CD14-positive monocyte (primary cell): ENCODE measurements around the gene CNP. TPM values are rescaled to one million over a fixed set of nuclear protein-coding genes. Genes with fewer than 3 reads are reported as not detected.

Experiments
- DNase-seq, 3 donors: peaks; one replicate each; pipeline ENCODE4 v3.0.0-alpha.2; 2011 to 2022
- H2AFZ ChIP-seq: 2 replicates; pipeline ENCODE4 v1.6.0; 2012; ENCODE audit warnings: mild to moderate bottlenecking, low read depth, low read length, inconsistent platforms; ENCODE audit not compliant: insufficient read depth, poor library complexity, severe bottlenecking
- H3K27ac ChIP-seq, 2 donors: 1 replicate in 1 of 2; 2 replicates in 1 of 2; pipeline ENCODE4 v1.5.1; 2012 to 2013; ENCODE audit warnings: low read length in 2 of 2, control low read depth in 1 of 2, inconsistent platforms in 1 of 2, low read depth in 1 of 2, mild to moderate bottlenecking in 1 of 2
- H3K27me3 ChIP-seq, 2 donors: one replicate each; pipeline versions ENCODE4 v1.6.0 to v1.6.1; 2011 to 2013; ENCODE audit warnings: low read length in 2 of 2; ENCODE audit not compliant: control insufficient read depth in 2 of 2, insufficient read depth in 2 of 2
- H3K36me3 ChIP-seq, 2 donors: replicated peaks in 1 of 2; 1 replicate in 1 of 2; 2 replicates in 1 of 2; pipeline versions ENCODE4 v1.5.1 to v1.6.1; 2012 to 2013; ENCODE audit warnings: low read length in 2 of 2, control low read depth in 1 of 2, inconsistent platforms in 1 of 2, mild to moderate bottlenecking in 1 of 2; ENCODE audit not compliant: insufficient read depth in 2 of 2, control insufficient read depth in 1 of 2
- H3K4me1 ChIP-seq, 2 donors: 1 replicate in 1 of 2; 2 replicates in 1 of 2; pipeline versions ENCODE4 v1.5.1 to v1.6.1; 2012 to 2013; ENCODE audit warnings: low read length in 2 of 2, control low read depth in 1 of 2, inconsistent platforms in 1 of 2, mild to moderate bottlenecking in 1 of 2, moderate library complexity in 1 of 2; ENCODE audit not compliant: insufficient read depth in 2 of 2, control insufficient read depth in 1 of 2
- H3K4me2 ChIP-seq: replicated peaks from 2 replicates; pipeline ENCODE3; 2012; ENCODE audit warnings: low read length, moderate library complexity, mild to moderate bottlenecking; ENCODE audit not compliant: poor library complexity, severe bottlenecking; ENCODE audit errors: extremely low read depth
- H3K4me3 ChIP-seq, 3 experiments: fragments of 200-600 bp in 1 of 3; sonication (generic) in 1 of 3; replicated peaks in 1 of 3; 1 replicate in 2 of 3; 2 replicates in 1 of 3; pipeline ENCODE4 v1.5.1; 2011 to 2013; ENCODE audit warnings: low read length in 3 of 3, mild to moderate bottlenecking in 3 of 3, control low read depth in 2 of 3, low read depth in 2 of 3, inconsistent platforms in 1 of 3, moderate library complexity in 1 of 3
- H3K79me2 ChIP-seq: 2 replicates; pipeline ENCODE4 v1.6.0; 2012; ENCODE audit warnings: mild to moderate bottlenecking, control low read depth, inconsistent platforms, low read length, moderate library complexity; ENCODE audit not compliant: insufficient read depth
- H3K9ac ChIP-seq: 2 replicates; pipeline ENCODE4 v1.6.0; 2017; ENCODE audit warnings: low read length, mild to moderate bottlenecking; ENCODE audit not compliant: insufficient read depth, poor library complexity, severe bottlenecking
- H3K9me3 ChIP-seq, 2 donors: replicated peaks in 1 of 2; 1 replicate in 1 of 2; 2 replicates in 1 of 2; pipeline versions ENCODE4 v1.5.1 to v1.6.1; 2012 to 2013; ENCODE audit warnings: low read length in 2 of 2, control low read depth in 1 of 2; ENCODE audit not compliant: control insufficient read depth in 1 of 2, insufficient read depth in 1 of 2
- H4K20me1 ChIP-seq: 2 replicates; pipeline ENCODE4 v1.6.0; 2012; ENCODE audit warnings: mild to moderate bottlenecking, low read length, control low read depth, moderate library complexity; ENCODE audit not compliant: insufficient read depth
- H3K27ac Mint-ChIP-seq, 7 donors: one replicate each; pipeline ENCODE4 v1.8.0; 2020; ENCODE audit warnings: mild to moderate bottlenecking in 7 of 7, mixed read lengths in 7 of 7, moderate library complexity in 6 of 7, inconsistent platforms in 2 of 7
- H3K27me3 Mint-ChIP-seq, 3 donors: one replicate each; pipeline ENCODE4 v1.8.0; 2021 to 2022; ENCODE audit warnings: low read depth in 3 of 3, mild to moderate bottlenecking in 3 of 3, mixed read lengths in 3 of 3, moderate library complexity in 3 of 3, inconsistent platforms in 1 of 3
- H3K36me3 Mint-ChIP-seq, 2 donors: one replicate each; pipeline ENCODE4 v1.8.0; 2020; ENCODE audit warnings: mixed read lengths in 2 of 2, inconsistent platforms in 1 of 2, mild to moderate bottlenecking in 1 of 2
- H3K4me1 Mint-ChIP-seq: one replicate; pipeline ENCODE4 v1.8.0; 2020; ENCODE audit warnings: mild to moderate bottlenecking, mixed read lengths
- H3K4me3 Mint-ChIP-seq, 2 donors: one replicate each; pipeline ENCODE4 v1.8.0; 2020; ENCODE audit warnings: mild to moderate bottlenecking in 2 of 2, mixed read lengths in 2 of 2, moderate library complexity in 1 of 2
- H3K9me3 Mint-ChIP-seq, 7 donors: one replicate each; pipeline ENCODE4 v1.8.0; 2020 to 2022; ENCODE audit warnings: mixed read lengths in 7 of 7, mild to moderate bottlenecking in 6 of 7, moderate library complexity in 6 of 7, inconsistent platforms in 2 of 7
- WGBS: methylation state at CpG from one replicate; pipeline ENCODE4 v1.1.5; 2013; ENCODE audit warnings: missing lambda C conversion rate; ENCODE audit not compliant: insufficient coverage; 5-methylcytosine and 5-hydroxymethylcytosine counted together
- intact Hi-C, 2 donors: fragments of 100-400 bp; cut with micrococcal nuclease; formaldehyde crosslinking; loops; one replicate each; pipeline versions ENCODE4 v1.15.0 to v1.15.1; 2023
- polyA plus RNA-seq, 3 donors: library from polyadenylated mRNA; depleted of rRNA in 1 of 3; unstranded in 2 of 3; stranded (reverse) in 1 of 3; fragments of 300-500 nt in 2 of 3; fragments of >200 nt in 1 of 3; fragmentation: Illumina TruSeq in 2 of 3; gene quantifications; 1 replicate in 2 of 3; 2 replicates in 1 of 3; pipeline ENCODE4 v1.2.3, GENCODE V29; 2012 to 2021
- TF ChIP-seq, protein P1 (sequence below): fragments of 200-600 bp; IDR thresholded peaks from one replicate; pipeline ENCODE4 v1.8.0; 2022; ENCODE audit warnings: antibody characterized with exemption, mild to moderate bottlenecking

CNP gene
- polyA plus RNA-seq, 3 donors: 19.0 to 50.2 (median 47.0) TPM

DNA sequence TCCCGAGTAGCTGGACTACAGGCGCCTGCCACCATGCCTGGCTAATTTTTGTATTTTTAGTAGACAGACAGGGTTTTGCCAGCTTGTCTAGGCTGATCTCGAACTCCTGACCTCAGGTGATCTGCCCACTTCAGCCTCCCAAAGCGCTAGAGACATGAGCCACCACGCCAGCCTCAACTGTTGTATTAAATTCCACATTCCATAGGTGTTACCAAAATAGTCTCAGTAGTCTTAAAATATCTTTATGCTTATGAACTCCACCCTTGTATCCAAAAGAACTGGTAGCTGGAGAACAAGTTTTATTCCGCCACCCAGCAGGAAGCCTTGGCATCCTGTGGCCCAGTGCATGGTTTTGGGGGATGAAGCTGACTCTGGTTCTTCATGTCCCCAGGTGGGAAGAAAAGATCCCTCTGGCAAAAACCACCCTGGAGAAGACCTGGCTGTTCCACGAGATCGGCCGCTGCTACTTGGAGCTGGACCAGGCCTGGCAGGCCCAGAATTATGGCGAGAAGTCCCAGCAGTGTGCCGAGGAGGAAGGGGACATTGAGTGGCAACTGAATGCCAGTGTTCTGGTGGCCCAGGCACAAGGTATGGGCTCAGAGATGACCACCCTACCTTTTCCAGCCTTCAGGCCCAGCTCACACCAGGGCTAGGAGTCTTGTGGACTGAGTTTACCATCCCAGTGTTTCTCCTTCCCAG, 17.7 kb upstream of the CNP start:
- intact Hi-C loops: no loop called here
- Mint-ChIP-seq H3K4me3 (no peak overlapping the region), H3K9me3 (peaks cover 0 to 3% (median 0%) of the 10 kb centered on the region in 7 donors), H3K36me3 (no peaks in the 10 kb centered on the region), H3K27ac (no peak overlapping the region), H3K4me1 (no peaks in the 10 kb centered on the region), H3K27me3 (no peaks in the 10 kb centered on the region)
- Histone ChIP-seq H3K27ac (no peak overlapping the region), H3K27me3 (no peaks in the 10 kb centered on the region), H2AFZ (no peak overlapping the region), H3K9me3 (no peaks in the 10 kb centered on the region), H3K36me3 (no peaks in the 10 kb centered on the region), H3K9ac (no peak overlapping the region), H3K79me2 (no peaks in the 10 kb centered on the region), H3K4me1 (no peaks in the 10 kb centered on the region), H3K4me2 (no peak overlapping the region), H4K20me1 (no peaks in the 10 kb centered on the region), H3K4me3 (no peak overlapping the region)
- no peak for DNase-seq
- TF ChIP-seq, protein P1, sequence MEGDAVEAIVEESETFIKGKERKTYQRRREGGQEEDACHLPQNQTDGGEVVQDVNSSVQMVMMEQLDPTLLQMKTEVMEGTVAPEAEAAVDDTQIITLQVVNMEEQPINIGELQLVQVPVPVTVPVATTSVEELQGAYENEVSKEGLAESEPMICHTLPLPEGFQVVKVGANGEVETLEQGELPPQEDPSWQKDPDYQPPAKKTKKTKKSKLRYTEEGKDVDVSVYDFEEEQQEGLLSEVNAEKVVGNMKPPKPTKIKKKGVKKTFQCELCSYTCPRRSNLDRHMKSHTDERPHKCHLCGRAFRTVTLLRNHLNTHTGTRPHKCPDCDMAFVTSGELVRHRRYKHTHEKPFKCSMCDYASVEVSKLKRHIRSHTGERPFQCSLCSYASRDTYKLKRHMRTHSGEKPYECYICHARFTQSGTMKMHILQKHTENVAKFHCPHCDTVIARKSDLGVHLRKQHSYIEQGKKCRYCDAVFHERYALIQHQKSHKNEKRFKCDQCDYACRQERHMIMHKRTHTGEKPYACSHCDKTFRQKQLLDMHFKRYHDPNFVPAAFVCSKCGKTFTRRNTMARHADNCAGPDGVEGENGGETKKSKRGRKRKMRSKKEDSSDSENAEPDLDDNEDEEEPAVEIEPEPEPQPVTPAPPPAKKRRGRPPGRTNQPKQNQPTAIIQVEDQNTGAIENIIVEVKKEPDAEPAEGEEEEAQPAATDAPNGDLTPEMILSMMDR: no peak
- 88% methylated on average over 4 of the region's 11 CpGs for WGBS

DNA sequence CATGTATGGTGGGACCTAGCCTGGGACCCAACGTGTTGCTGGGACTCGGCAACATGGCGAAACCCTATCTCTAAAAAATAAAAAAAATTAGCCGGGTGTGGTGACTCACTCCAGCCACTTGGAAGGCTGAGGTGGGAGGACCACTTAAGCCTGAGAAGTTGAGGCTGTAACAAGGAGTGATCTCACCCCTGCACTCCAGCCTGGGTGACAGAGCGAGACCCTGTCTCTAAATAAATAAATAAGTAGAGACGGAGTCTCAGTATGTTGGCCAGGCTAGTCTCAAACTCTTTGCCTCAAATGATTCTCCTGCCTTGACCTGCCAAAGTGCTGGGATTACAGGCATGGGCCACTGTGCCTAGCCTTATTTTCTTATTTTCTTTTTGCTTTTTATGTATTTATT, 10.1 kb upstream of the CNP start:
- Mint-ChIP-seq H3K9me3 (no peaks in the 10 kb centered on the region), H3K27me3 (no peaks in the 10 kb centered on the region), H3K4me3 (no peak overlapping the region), H3K4me1 (peaks cover 15% of the 10 kb centered on the region), H3K27ac (no peak overlapping the region), H3K36me3 (no peaks in the 10 kb centered on the region)
- H3K79me2 ChIP-seq: no peaks in the 10 kb centered on the region
- H3K4me3 ChIP-seq: no peak overlapping the region
- H3K36me3 ChIP-seq: no peaks in the 10 kb centered on the region
- H3K27me3 ChIP-seq: no peaks in the 10 kb centered on the region
- TF ChIP-seq, protein P1: no peak
- no peak overlapping the region for H3K4me2 ChIP-seq
- H3K9ac ChIP-seq: no peak overlapping the region
- H4K20me1 ChIP-seq: no peaks in the 10 kb centered on the region
- no peak for DNase-seq
- intact Hi-C loops: no loop called here
- H3K4me1 ChIP-seq: peaks cover 0 to 7% of the 10 kb centered on the region in 2 donors
- no peak overlapping the region for H3K27ac ChIP-seq
- H2AFZ ChIP-seq: no peak overlapping the region
- no peaks in the 10 kb centered on the region for H3K9me3 ChIP-seq
- no CpG with 5 or more reads among the region's 6 CpGs for WGBS
